DOHH2 (cell line): ENCODE data around the gene MYH1.

ENCODE experiments used
- CTCF ChIP-seq: fragments of 200-600 bp; sonication (generic); IDR thresholded peaks from one replicate; pipeline ENCODE4 v1.5.1; 2014; ENCODE audit warnings: antibody characterized with exemption, mild to moderate bottlenecking, low read depth, low read length; ENCODE audit not compliant: poor library complexity, severe bottlenecking
- EZH2phosphoT487 ChIP-seq: fragments of 200-600 bp; sonication (generic); IDR thresholded peaks from 2 replicates; pipeline ENCODE4 v1.6.1; 2017; ENCODE audit warnings: borderline replicate concordance, mild to moderate bottlenecking, antibody characterized with exemption, low read length, moderate library complexity, mixed read lengths

GRCh38 chr17:10516638-10517037 lies 1.7 kb downstream of the MYH1 start:
- no peak for TF ChIP-seq CTCF
- no peak for TF ChIP-seq EZH2phosphoT487
